Measurements from ENCODE around the gene RAD23A.
"Not testable (repeated sequence)": the region's sequence is repeated elsewhere in the genome, so short reads cannot be mapped to it uniquely, and the experiment has no call there.

The RAD23A gene

DNA sequence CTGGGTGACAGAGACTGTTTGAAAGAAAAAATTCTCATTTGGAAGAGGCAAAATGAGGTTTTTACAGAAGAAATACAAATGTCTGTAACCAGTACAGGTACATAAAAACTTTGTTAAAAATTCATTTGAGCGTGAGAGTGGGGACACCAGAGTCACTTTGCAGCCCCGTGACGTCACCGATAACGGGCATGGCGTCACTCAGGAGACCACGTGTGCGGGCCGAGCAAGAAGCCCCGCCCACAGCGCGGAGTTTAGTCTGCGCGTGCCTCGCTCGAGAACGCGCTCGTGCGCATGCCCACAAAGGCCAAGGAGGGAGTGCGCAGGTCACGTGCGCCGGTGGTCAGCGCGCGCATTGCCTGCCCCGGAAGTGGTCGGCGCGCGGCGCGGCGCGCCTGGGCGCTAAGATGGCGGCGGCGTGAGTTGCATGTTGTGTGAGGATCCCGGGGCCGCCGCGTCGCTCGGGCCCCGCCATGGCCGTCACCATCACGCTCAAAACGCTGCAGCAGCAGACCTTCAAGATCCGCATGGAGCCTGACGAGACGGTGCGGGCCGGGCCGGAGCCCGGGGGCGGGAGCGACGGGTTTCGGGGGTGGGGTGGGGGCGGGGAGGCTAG lies at the start of gene RAD23A:
RAD23A (plus strand) TSS at position 384 of the 613 bp plus-strand sequence; CDS start at position 471, 87 bp downstream.
- peak; percentile 91 for DNase-seq

GRCh38 chr19:12896460-12896859 lies 49.2 kb upstream of the RAD23A start:
- no peak for DNase-seq

- no peak for DNase-seq
Measured at GRCh38 chr19:12899891-12900518, 45.7 kb upstream of the RAD23A start.

GRCh38 chr19:12907166-12907565 lies 38.5 kb upstream of the RAD23A start:
- DNase-seq, result no peak

DNA sequence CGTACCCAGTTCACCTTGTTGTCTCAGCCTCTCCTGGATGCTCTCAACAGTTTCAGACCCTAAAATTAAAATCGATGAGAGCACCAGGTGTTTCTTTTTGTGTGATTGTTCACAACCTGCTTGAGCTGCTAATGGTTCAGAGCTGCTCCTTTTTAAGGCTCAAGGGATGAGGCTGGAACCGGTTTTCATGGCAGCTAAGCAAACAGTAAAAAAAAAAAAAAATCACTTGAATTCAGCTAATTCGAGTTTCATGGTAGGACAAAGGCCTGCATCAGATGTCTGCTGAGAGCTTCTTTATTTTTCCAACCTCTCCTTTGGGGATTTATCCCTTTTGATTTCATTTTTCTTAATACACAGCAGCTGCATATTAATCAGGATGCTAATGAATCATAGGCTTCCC lies 33.1 kb upstream of the RAD23A start:
- no peak for DNase-seq

DNA sequence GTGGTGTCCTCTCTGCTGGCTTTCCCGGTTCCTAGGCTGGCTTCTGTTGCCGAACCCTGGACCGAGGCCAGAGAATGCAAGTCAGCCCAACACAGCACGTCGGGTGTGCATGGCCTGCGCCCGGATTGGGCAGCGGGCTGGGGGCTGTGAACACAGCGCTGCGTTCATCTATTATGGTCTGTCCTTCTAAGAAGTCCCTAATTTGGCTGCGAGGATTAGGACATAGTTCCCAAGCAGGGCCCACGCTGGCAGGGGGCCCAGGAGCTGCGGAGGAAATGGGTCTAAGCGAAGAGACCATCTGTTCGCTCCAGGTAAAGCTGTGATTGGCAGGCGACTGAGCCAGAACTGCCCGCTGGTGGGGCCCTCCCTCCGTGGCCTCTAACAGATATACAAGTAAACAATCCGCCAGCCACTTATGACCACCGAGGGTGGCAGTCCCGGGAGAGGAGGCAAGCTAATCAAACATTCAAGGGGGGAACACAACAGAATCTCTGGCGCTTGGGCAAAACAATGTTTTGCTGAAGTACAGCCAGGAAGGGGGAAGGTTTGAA lies 32.6 kb upstream of the RAD23A start:
- DNase-seq, result no peak

- no peak for DNase-seq
Measured at GRCh38 chr19:12913851-12914690, 31.6 kb upstream of the RAD23A start.

DNA sequence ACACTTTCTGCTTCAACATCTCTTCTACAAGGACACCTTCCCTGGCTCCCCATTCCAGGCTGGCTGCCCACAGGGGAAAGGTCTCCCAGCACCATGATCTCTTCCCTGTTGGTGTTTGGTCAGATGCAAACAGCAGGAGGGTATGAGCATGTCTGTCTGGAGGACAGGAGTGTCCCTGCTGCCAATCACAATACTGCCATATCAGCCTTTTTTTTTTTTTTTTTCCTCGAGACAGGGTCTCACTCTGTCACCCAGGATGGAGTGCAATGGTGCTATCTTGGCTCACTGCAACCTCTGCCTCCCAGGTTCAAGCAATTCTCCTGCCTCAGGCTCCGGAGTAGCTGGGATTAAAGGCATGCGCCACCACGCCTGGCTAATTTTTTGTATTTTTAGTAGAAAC lies 29.8 kb upstream of the RAD23A start:
- DNase-seq, result not testable (repeated sequence)

- DNase-seq, result no peak
Measured at GRCh38 chr19:12918253-12918652, 27.4 kb upstream of the RAD23A start.

DNA sequence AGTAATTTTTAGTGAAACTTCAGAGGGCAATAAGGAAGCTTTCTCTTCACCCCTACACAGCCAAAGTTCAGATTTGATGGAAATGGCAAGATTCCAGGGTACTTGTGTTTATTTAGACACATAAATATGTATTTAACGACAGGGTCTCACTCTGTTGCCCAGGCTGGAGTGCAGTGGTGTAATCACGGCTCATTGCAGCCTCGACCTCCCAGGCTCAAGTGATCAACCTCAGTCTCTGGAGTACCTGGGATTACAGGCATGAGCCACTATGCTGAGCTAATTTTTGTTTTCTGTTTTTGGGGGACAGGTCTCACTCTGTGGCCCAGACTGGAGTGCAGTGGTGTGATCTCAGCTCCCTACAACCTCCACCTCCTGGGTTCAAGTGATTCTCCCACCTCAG lies 24.6 kb upstream of the RAD23A start:
- no peak for DNase-seq

DNA sequence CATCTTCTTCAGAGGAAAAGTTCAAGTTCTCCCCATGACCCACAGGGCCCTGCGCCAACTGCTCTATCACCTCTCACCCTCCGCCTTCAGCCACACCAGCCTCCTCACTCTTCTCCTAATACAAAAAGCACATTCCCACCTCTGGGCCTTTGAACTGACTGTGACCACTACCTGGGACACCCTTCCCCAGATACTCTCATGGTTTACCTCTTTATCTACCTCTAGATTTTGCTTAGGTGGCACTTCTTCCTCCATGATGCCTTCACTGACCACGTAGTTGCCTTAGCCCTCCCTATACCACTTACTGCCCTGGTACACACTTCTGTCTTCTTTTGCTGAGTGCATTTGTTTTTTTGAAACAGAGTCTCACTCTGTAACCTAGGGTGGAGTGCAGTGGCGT lies 22.7 kb upstream of the RAD23A start:
- DNase-seq, result no peak

DNA sequence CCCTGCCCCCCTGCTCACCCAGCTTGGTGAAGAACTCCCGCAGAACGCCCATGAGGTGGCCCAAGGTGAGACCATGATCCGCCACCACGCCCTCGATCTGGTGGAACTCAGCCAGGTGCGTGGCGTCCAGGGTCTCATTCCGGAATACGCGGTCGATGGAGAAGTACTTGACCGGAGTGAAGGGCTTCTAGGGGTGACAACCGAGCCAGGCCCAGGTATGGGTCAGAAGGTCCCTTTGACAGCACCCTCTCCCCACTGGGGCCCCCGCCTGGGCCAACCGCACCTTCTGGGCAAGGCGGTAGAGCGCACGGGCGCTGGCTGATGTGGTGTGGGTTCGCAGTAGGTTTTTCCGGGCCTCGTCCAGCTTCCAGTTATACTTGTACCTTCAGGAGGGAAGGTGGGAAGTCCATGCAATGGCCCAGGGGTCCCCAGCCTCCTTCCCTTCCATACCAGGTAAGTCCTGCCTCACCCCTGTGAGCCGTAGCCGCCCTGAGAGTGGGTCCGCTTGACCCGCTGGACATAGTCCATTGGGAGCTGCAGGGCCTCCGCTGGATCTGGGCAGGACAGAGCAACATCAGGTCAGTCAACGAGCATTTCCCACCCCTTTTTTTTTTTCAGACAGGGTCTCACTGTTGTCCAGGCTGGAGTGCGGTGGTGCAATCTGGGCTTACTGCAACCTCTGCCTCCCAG lies 20.9 kb upstream of the RAD23A start:
- no peak for DNase-seq

DNA sequence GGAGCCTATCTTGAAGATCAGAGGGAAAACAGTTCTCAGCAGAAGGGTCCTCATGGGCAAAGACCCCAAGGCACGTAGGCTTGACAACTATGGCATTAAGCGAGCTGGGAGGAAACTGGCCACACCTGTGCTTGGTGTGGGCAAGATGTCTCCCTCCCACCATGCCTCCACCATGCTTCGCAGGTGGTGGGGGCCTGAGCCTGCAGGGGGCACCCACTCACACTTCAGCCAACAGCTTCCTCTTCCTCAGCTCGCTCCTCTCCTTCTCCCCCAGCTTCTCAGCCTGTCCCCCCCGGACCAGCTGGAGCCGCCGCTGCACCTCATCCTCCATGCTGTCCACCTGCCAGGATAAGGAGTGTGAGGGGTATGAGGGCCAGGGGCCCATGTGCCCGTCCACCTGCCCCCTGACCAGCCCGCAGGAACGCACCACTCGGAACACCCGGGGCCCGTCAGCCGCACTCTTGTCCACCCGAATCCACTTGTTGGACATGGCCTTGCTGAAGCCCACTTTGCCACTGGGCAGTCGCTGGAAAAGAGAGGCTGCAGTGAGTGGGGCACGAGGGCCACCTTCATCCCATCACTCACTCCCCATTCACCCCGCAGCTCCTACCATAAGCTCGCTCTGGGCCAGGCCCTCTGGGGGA lies 15.5 kb upstream of the RAD23A start:
- no peak for DNase-seq

DNA sequence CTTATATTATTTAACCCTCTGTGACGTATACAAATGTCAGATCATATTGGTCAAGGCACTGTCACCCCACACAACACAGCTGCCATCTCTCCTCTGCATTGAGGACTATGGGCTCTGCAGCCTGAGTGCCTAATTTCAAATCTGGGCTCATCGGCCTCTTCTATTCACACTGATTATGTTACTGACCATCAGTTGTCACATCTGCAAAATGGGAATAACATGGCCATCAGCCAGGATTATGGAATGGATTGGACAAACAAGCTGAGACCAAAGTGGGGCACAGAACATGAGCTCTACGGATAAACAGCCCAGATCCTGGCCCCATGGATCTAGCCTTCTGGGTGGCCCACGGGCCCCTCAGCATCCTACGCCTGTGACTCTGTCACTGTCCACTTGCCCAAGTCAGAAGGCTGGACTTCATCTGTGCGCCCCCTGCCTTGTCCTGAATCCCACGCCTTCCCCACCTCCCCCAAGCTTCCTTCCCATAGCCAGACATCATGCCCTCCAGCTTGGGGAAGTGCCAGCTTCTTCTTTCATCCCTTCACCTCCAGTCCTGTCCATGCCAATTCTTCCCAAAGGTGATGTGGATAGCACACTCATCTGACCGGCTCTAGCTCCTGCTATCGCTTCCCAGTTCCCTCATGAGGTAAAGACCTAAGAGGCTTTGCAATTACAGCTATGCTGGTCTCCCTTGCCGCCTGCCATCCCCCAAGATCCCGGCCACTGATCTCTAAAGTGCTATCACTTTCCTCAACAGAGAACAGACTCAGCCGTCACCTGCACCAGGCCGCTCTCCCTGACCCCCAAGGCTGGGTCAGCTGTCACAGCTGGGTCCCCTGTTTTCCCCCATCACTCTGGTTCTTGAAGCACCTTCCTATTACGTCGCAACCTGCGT lies 13.0 kb upstream of the RAD23A start:
- DNase-seq, result no peak

- peak; percentile 67 for DNase-seq
Measured at GRCh38 chr19:12933287-12934072, 12.2 kb upstream of the RAD23A start, which contains the start of gene FARSA. Gene FARSA, minus strand, starts transcription at chr19:12933711. Its CDS starts 15 bp downstream, at chr19:12933696.

GRCh38 chr19:12935071-12935470 lies 10.6 kb upstream of the RAD23A start:
- DNase-seq, result no peak

GRCh38 chr19:12936582-12936981 lies 9.1 kb upstream of the RAD23A start:
- no peak for DNase-seq

DNA sequence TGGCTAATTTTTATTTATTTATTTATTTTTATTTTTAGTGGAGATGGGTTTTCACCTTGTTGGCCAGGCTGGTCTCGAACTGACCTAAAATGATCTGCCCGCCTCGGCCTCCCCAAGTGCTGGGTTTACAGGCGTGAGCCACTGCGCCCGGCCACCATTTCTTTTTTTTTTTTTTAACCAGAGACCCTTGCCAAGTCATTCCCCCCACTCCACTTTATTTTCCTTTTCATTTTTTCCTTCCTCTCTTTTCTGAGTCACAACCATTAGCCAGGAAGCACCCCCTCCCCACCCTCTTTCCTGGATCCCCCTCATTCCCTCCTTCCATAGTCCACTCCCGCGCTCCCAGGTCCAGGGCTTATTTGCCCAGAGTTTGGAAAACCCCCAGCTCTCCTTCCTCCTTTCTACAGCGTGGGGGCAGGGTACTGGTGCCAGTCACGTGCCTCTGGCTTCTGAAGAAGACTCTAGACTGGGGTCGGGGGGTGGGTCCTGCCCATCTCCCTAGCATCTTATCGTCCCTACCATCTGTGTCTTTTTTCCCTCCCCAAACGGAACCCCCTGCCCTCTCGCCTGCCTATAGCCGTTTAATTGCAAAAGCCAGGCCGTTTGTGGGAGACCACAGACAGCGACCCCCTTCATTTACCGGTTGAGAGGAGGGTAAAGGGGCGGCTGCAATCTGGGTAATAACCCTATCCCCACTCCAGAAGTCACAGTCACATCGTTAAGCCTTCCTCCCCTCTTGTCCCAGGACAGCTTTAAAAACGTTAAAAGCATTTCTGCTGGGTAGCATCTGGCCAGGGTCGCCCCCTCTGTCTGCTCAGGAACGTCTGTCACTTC lies 8.4 kb upstream of the RAD23A start:
- DNase-seq, result no peak

Measured in GOT3 (cell line).